Body of pancreas (tissue), 4 donors: ENCODE data around the gene RBMS1. TPM values are rescaled to one million over a fixed set of nuclear protein-coding genes. Genes with fewer than 3 reads are reported as not detected.

Source experiments
- ATAC-seq: fragments of 150-250 bp; one replicate; pipeline ENCODE4 v1.9.1; 2016
- DNase-seq, 4 donors: peaks; one replicate each; pipeline ENCODE4 v3.0.0-alpha.2; 2019
- H3K27ac ChIP-seq, 4 donors: fragments of 200-600 bp; sonication (generic); 1 replicate in 3 of 4; 2 replicates in 1 of 4; pipeline versions ENCODE4 v1.5.1 to v1.6.1; 2016 to 2019; ENCODE audit warnings: mild to moderate bottlenecking in 1 of 4, mixed read lengths in 1 of 4, moderate library complexity in 1 of 4
- H3K27me3 ChIP-seq, 2 donors: fragments of 200-600 bp; sonication (generic); one replicate each; pipeline ENCODE4 v1.6.0; 2016; ENCODE audit warnings: mild to moderate bottlenecking in 1 of 2
- H3K36me3 ChIP-seq, 2 donors: fragments of 200-600 bp; sonication (generic); replicated peaks in 1 of 2; 2 replicates each; pipeline ENCODE4 v1.5.1; 2016; ENCODE audit warnings: low read depth in 2 of 2; ENCODE audit not compliant: insufficient read depth in 1 of 2
- H3K4me1 ChIP-seq: fragments of 200-600 bp; sonication (generic); one replicate; pipeline ENCODE4 v1.6.0; 2016
- H3K4me3 ChIP-seq, 2 donors: fragments of 200-600 bp; sonication (generic); 1 replicate in 1 of 2; 2 replicates in 1 of 2; pipeline ENCODE4 v1.5.1; 2016 to 2019
- H3K9me3 ChIP-seq, 3 donors: fragments of 200-600 bp; sonication (generic); 1 replicate in 2 of 3; 2 replicates in 1 of 3; pipeline ENCODE4 v1.5.1; 2016
- POLR2A ChIP-seq, 3 donors: fragments of 450-650 bp; IDR thresholded peaks; one replicate each; pipeline ENCODE4 v1.6.1; 2016; ENCODE audit warnings: antibody characterized with exemption in 3 of 3, mild to moderate bottlenecking in 2 of 3
- WGBS, 2 donors: methylation state at CpG; one replicate each; pipeline ENCODE4 v1.1.5; 2017; 5-methylcytosine and 5-hydroxymethylcytosine counted together
- intact Hi-C: fragments of 100-400 bp; cut with DNase I; formaldehyde crosslinking; loops from one replicate; pipeline ENCODE4 v1.15.1; 2023
- total RNA-seq, 2 donors: library from RNA; depleted of rRNA; stranded (reverse); fragments of >200 nt; gene quantifications; one replicate each; pipeline ENCODE4 v1.1.0, GENCODE V29; 2016
- TF ChIP-seq, protein P1 (sequence below), 7 experiments: fragments of 450-650 bp in 4 of 7; fragments of 200-600 bp in 3 of 7; sonication (generic) in 3 of 7; IDR thresholded peaks; one replicate each; pipeline ENCODE4 v1.5.1; 2016 to 2019; ENCODE audit warnings: antibody characterized with exemption in 7 of 7

The RBMS1 gene
- total RNA-seq, 2 donors from 2014 or later, result 21.3 to 23.7 TPM

DNA sequence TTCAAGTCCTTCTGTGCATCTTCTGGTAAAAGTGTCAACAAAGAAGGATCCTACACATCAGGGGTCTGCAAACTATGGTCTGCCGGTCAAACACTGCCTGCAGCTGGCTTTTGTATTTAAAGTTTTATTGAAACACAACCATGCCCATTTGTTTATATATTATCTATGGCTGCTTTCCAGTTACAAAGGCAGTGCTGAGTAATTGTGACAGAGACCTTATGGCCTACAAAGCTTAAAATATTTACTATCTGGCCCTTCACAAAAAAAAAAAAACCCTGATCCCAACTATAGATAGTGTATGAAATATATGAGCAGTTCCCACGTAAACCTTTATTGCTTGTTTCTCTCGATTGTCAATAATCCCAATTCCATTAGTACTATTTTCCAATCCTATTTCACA, 101.4 kb downstream of the RBMS1 start:
- H3K36me3 ChIP-seq, result no peaks in the 10 kb centered on the region
- no peaks in the 10 kb centered on the region for H3K9me3 ChIP-seq
- no peak overlapping the region for H3K4me3 ChIP-seq
- H3K27ac ChIP-seq, result no peak overlapping the region
- no peaks in the 10 kb centered on the region for H3K27me3 ChIP-seq
- ATAC-seq (no peak), DNase-seq (no peak)
- TF ChIP-seq, protein P1, sequence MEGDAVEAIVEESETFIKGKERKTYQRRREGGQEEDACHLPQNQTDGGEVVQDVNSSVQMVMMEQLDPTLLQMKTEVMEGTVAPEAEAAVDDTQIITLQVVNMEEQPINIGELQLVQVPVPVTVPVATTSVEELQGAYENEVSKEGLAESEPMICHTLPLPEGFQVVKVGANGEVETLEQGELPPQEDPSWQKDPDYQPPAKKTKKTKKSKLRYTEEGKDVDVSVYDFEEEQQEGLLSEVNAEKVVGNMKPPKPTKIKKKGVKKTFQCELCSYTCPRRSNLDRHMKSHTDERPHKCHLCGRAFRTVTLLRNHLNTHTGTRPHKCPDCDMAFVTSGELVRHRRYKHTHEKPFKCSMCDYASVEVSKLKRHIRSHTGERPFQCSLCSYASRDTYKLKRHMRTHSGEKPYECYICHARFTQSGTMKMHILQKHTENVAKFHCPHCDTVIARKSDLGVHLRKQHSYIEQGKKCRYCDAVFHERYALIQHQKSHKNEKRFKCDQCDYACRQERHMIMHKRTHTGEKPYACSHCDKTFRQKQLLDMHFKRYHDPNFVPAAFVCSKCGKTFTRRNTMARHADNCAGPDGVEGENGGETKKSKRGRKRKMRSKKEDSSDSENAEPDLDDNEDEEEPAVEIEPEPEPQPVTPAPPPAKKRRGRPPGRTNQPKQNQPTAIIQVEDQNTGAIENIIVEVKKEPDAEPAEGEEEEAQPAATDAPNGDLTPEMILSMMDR (IDR thresholded peaks at IDR 0.05), result no peak
- no peak for TF ChIP-seq POLR2A (IDR thresholded peaks at IDR 0.05)
- intact Hi-C loops, result no loop called here
- no peaks in the 10 kb centered on the region for H3K4me1 ChIP-seq
- 91 to 96% methylated on average over 3 of the region's 3 CpGs for WGBS, 2 donors

DNA sequence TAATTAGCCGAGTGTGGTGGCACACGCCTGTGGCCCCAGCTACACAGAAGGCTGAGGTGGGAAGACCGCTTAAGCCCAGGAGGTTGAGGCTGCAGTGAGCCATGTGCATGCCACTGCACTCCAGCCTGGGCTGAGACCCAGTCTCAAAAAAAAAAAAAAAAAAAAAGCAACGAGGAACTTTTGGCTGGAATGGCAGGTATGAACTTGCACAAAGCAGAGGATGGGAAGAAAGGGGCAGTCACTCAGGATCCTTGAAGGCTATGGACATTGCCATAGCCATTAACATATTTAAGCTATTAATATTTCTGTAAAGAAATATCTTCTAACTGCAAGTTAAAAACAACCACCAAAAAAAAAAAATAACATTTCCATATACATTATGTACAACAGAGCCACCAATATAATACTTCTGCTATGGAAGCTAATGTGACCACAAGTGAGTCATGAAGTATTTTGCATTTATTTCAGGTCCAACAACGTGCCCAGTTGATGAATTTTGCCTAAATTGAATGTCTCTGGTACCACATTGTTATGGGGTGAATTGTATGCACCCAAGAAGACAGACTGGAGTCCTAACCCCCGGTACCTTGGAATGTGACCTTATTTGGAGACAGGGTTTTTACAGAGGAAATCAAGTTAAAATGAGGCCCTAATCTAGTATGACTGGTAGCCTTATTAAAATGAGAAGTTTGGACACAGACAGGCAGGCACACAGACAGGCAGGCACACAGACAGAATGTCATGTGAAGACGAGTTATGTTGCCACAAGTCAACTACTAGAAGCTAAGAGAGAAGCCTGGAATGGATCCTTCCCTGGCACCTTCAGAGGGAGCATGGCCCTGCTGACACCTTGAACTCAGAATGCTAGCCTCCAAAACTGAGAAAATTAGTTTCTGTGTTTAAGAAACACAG, 102.8 kb downstream of the RBMS1 start:
- Histone ChIP-seq H3K36me3 (no peaks in the 10 kb centered on the region), H3K27me3 (no peaks in the 10 kb centered on the region), H3K9me3 (no peaks in the 10 kb centered on the region), H3K4me1 (no peaks in the 10 kb centered on the region), H3K4me3 (no peak overlapping the region), H3K27ac (no peak overlapping the region)
- intact Hi-C loops, result no loop called here
- 85 to 88% methylated on average over 7 of the region's 7 CpGs for WGBS, 2 donors
- TF ChIP-seq, protein P1 (IDR thresholded peaks at IDR 0.05), result no peak
- TF ChIP-seq POLR2A (IDR thresholded peaks at IDR 0.05), result no peak
- ATAC-seq (no peak), DNase-seq (no peak)

DNA sequence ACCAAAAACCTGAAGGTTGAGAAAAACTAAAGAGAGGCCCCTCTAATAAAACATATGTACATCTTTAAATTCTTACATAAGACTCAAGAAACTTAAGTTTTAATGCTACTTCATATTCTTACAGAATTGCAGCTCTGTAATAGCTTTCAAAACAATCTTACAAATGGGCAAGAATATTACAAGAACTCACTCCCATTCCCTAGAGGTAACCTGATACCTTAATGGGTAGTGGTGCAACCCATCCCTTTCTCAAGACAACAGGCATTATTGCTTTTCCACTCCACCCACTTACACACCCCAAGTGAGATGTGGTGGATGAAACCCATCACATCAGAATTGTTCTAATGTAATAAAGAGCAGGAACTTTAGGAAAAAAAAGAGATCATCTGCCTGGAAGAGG, 103.7 kb downstream of the RBMS1 start:
- intact Hi-C loops, result no loop called here
- no peak overlapping the region for H3K4me3 ChIP-seq
- DNase-seq (no peak), ATAC-seq (no peak)
- H3K27ac ChIP-seq, result no peak overlapping the region
- no peaks in the 10 kb centered on the region for H3K27me3 ChIP-seq
- no peaks in the 10 kb centered on the region for H3K4me1 ChIP-seq
- no peaks in the 10 kb centered on the region for H3K36me3 ChIP-seq
- H3K9me3 ChIP-seq, result no peaks in the 10 kb centered on the region
- TF ChIP-seq POLR2A (IDR thresholded peaks at IDR 0.05), result no peak
- TF ChIP-seq, protein P1 (IDR thresholded peaks at IDR 0.05), result no peak

DNA sequence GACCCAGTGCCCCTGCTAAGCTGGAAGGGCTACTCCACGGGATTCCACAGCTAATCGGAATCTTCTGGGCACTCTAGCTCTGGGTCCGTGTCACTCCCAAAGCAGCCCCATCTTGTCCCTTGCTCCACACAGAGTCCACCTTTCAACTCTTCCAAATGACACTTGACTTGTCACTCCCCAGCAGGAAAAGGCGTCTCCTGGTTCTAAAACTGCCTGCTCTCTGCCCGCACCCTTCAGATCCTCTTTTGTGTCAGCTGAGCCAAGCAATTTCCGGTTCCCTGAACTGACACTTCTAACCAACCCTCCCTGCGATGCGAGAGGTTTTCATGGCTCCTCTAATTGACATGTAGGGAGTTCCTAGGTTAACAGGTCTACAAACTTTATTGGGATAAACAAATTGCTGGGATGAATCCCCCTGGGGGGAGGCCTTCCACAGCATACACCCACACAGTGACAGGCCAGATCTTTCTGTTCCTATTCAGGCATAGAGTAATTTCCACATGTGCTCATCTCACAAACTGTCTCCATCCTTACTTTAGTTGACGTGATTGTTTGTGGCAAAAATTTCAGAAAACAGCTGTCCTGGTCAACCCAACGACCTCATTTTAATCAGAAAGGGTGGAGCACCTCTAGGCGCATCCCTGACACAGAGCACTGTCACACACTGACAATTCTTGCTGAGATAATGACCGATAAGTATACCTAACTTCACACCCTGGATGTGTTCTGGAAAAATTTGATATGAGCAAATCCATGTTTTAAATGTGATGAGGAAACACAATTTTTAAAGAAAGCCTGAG, 104.9 kb downstream of the RBMS1 start:
- Histone ChIP-seq H3K4me3 (no peak overlapping the region), H3K27ac (peak overlapping the region in 2 of 4 donors; percentile 34 to 53), H3K9me3 (no peaks in the 10 kb centered on the region), H3K4me1 (no peaks in the 10 kb centered on the region), H3K36me3 (no peaks in the 10 kb centered on the region), H3K27me3 (no peaks in the 10 kb centered on the region)
- intact Hi-C loops, result no loop called here
- peak; percentile 23 for ATAC-seq
- 74 to 84% methylated on average over 12 of the region's 12 CpGs for WGBS, 2 donors
- TF ChIP-seq, protein P1 (IDR thresholded peaks at IDR 0.05), result no peak
- TF ChIP-seq POLR2A (IDR thresholded peaks at IDR 0.05), result no peak
- DNase-seq, result peak in 1 of 4 donors; percentile 50
